ENCODE data around the gene DES.

Gene DES

DNA sequence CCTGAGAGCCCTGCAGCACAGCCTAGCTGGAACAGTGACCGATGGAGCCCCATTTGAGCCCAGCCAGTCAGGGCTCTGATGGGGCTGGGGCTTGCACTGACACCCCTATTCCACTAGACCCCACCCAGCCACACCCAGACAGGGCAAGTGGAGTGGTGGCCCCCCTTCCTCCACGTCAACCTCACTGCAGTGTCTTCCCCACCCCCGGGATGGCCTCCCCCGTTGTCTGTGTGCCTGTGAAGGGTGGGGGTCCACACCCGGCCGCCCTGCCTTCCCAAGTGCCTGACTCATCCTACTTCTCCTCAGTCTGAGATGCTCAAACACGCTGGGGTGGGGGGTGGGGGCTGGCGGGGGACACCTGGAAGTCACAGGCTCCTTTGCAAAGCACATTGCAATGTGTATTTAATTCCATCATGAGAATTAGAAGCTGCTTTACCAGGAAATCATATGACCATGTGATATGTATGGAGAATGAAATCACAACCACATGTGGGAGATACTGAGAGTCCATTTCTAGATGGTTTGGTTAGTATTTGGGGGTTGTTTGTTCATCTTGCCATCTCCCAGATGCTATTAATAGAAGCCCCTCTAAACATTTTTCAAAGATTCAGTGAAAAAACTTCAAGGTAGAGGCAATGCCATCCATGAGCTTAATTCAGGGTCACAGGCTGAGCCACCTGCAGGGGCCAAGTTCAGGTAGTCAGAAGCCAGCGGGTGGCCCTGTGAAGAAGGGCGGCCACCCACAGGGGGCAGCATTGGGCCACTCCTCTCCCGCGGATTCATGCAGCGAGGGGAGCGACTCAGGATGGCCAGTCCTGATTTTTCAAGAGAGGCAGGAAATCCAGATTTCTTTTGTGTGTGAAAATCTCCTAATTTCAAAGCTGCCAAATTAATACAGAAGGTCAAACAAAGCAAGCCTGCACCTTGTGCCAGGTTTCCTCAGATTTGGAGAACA is 57.8 kb downstream of the DES start:
- peak; percentile 39 to 64 for DNase-seq
